ENCODE results near the gene CLEC16A.

CLEC16A gene

DNA sequence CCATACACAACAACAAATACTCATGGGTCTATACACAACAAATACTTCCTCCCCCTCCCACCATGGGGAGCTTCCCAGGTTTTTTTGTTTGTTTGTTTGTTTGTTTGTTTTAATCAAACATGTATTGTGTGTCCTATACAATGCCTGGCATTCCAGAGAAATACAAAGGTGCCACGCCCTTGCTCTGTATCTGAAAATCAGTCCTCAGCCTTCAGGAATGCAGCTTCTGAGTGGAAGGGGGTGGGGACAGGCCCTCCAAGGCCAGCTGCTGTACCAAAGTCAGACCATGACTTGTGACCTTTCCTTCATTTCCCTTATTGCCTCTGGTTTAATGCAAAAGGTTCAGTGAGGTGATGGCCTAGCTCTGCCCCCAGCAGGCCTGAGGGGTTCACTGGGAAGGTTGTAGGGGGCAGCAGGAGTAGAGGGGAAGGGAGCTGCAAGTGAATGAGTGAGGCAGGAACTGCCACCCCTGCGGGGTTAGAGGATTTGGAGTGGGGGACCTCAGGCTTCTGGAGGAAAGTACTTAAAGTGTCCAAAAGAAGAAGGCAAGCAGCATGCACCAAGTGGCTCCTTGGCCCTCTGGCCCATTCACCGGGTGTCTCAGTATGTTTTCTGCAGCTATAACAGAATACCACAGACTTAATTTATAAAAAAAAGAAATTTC, 105.2 kb downstream of the CLEC16A start:
- DNase-seq = no peak

- DNase-seq = no peak
Measured at GRCh38 chr16:11050536-11050935, 106.2 kb downstream of the CLEC16A start.

- no peak for DNase-seq
Measured at GRCh38 chr16:11050944-11051343, 106.6 kb downstream of the CLEC16A start.

GRCh38 chr16:11051430-11051829, 107.1 kb downstream of the CLEC16A start:
- no peak for DNase-seq

- no peak for DNase-seq
Measured at GRCh38 chr16:11051879-11052808, 107.8 kb downstream of the CLEC16A start.

DNA sequence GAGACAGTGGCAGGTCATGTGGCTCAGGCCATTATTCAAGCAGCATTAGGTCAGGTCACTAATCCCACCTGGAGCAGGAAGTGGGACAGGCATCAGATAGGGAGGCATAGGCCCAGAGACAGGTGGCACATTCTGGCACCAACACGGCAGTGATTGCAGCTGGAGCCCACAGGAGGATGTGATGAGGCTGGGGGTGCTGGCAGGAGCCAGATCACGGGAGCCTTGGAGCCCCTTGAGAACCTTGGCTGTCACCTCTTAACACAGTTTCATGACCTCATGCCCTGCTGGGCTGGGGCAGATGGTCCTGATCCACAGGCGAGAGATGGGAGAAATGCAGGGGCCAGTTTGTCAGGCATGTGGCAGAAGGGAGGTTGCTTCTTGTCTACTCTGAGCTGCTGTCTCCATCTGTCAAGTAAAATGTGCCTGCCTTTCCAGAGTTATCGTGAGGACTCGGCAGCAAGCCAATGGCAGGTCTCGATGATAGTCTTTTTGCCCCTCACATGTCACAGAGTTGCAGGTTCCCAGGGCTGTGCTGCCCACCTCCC, 109.6 kb downstream of the CLEC16A start:
- no peak for DNase-seq

GRCh38 chr16:11056090-11056992, 112.0 kb downstream of the CLEC16A start:
- DNase-seq = no peak

- DNase-seq = no peak
Measured at GRCh38 chr16:11056993-11057649, 112.8 kb downstream of the CLEC16A start.

GRCh38 chr16:11057711-11058345, 113.5 kb downstream of the CLEC16A start:
- no peak for DNase-seq

DNA sequence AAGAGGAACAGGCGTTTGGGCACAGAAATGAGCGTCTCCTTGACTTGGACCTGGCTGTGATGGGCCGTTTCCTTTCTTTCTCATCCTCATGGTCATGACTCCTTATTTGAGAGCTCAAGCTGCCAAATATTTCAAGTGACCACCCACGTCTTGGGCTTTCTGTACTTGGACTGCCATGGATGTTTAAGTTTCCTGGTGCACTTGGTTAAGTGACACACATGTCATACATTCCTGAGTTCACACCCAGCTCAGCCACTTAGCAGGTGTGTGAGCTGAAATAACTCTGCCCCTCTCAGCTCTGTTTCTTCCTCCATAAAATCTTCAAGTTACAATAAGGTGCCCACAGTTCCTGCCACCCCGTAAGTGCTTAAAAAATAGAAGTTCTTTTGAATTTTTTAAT, 114.5 kb downstream of the CLEC16A start:
- DNase-seq = no peak

DNA sequence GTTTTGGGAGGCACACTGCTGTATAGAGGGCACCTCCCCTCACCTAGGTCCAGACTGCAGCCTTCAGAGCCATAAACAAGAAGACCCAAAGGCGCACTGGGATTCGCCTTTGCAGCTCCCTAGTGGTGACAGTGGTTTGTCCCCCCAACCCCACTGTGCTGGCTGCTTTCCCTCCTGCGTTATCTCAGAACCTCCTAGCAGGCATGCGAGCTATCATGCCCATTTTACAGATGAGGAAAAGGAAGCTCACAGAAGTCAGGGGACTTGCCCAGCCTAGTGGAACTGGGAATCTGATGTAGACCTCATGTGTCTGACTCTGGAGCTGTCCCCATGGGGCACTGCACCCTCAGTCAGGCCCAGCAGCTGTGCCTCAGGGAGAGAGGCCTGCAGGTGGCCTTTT, 115.2 kb downstream of the CLEC16A start:
- DNase-seq = no peak

- no peak for DNase-seq
Measured at GRCh38 chr16:11060364-11060763, 116.0 kb downstream of the CLEC16A start.

- DNase-seq = no peak
Measured at GRCh38 chr16:11060842-11061241, 116.5 kb downstream of the CLEC16A start.

- DNase-seq = no peak
Measured at GRCh38 chr16:11061629-11062270, 117.4 kb downstream of the CLEC16A start.

DNA sequence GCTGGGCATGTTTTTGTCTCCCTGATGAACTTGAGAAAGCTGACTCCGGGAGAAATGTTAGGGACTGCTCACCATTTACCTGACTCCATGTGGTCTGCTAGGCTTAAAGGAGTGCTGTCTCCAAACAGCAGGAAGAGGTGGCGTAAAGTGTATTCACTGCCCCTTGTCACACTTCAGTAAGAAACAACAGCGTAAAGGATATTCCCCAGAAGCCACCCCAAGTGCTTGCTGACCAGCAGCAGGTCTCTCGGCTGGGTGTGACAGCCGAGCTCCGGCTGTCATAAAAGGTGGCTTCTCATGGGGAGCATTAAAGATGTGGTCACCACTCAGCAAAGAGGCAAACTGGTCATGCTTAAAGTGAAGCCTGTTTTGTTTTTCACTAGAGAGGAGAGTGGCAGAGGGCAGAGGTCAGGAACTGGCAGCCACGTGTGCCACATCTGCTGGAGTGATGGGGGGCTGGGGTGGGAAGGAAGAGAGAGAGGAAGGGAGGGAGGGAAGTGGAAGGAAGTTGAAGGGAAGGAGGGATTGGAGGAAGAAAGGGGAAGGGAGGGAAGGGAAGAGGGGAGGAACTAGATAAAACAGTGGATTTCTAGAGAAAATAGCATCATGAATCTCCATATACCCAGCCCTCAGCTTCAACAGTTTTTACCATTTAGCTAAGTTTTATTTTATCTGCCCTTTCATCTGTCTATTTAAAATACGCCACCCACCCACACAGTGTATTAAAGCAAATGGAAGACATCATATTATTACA, 119.3 kb downstream of the CLEC16A start:
- DNase-seq = no peak

GRCh38 chr16:11064202-11064540, 119.8 kb downstream of the CLEC16A start:
- no peak for DNase-seq

- no peak for DNase-seq
Measured at GRCh38 chr16:11064851-11065250, 120.5 kb downstream of the CLEC16A start.

DNA sequence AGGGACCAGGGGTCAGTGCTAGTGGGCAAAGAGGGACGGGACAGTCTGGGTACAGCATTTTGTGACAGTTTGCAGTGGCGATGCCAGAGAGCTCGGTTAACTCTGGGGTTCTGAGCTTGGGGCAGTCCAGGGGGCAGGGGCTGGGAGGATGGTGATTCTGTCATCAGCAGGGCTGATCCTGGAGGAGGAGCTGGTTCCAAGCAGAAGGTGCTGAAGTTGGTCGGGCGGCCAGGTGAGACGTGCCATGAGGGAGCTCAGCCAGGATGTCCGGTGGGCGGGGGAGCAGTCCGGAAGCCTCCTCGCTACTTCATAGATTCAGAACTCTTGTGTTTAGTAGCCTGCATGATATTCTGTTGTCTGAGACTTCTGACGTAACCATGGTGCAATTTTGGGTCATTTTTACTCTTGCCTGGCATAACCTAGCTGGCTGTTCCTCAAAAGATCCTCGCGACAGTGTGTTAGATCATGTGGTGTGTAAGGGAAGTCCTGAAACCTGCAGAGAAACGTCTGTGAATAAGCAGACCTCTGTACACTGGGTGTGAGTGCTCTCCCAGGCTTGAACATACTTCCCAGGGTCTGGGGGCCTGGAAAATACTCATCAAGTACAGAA, 122.0 kb downstream of the CLEC16A start:
- DNase-seq = no peak

- DNase-seq = no peak
Measured at GRCh38 chr16:11067266-11067665, 122.9 kb downstream of the CLEC16A start.

- DNase-seq = no peak
Measured at GRCh38 chr16:11067697-11068141, 123.4 kb downstream of the CLEC16A start.
